HepG2 (cell line): ENCODE measurements around the gene ARFGEF3. TPM values are rescaled to one million over a fixed set of nuclear protein-coding genes. Genes with fewer than 3 reads are reported as not detected.

Experiments used
- ATRX ChIP-seq: sonication (generic); formaldehyde crosslinking; IDR thresholded peaks from 2 replicates; pipeline ENCODE4 v1.4.0; 2020; ENCODE audit warnings: missing genetic modification reagents, borderline replicate concordance
- MEIS1 ChIP-seq: sonication (generic); formaldehyde crosslinking; IDR thresholded peaks from 2 replicates; pipeline ENCODE4 v1.9.0; 2021; ENCODE audit warnings: mild to moderate bottlenecking, missing genetic modification reagents, moderate library complexity, borderline replicate concordance
- MLXIP ChIP-seq: sonication (generic); formaldehyde crosslinking; IDR thresholded peaks from 2 replicates; pipeline ENCODE4 v1.9.0; 2021; ENCODE audit warnings: missing genetic modification reagents, borderline replicate concordance
- SPEN ChIP-seq: sonication (generic); formaldehyde crosslinking; IDR thresholded peaks from 2 replicates; pipeline ENCODE4 v1.5.1; 2020; ENCODE audit warnings: low read depth, mild to moderate bottlenecking, missing genetic modification reagents
- ZBTB38 ChIP-seq: sonication (generic); formaldehyde crosslinking; IDR thresholded peaks from 2 replicates; pipeline ENCODE4 v1.5.1; 2020; ENCODE audit warnings: mild to moderate bottlenecking, missing genetic modification reagents
- ZBTB46 ChIP-seq: sonication (generic); formaldehyde crosslinking; IDR thresholded peaks from 2 replicates; pipeline ENCODE4 v1.4.0; 2020; ENCODE audit warnings: mild to moderate bottlenecking, missing genetic modification reagents, borderline replicate concordance
- polyA plus RNA-seq, 8 experiments: library from polyadenylated mRNA; depleted of rRNA in 3 of 8; stranded (reverse) in 7 of 8; unstranded in 1 of 8; fragments of >200 nt; fragmentation: Illumina TruSeq in 4 of 8; extraction: Trizol in 4 of 8; gene quantifications; 2 replicates each; pipeline versions ENCODE4 v1.2.1 to v1.2.3, GENCODE V29; 2011 to 2016; ENCODE audit warnings: low read depth in 4 of 8, missing spikeins in 1 of 8, mixed read lengths in 1 of 8; ENCODE audit not compliant: insufficient read depth in 1 of 8
- total RNA-seq, 5 experiments: library from RNA; depleted of rRNA; stranded (reverse); fragments of >200 nt; fragmentation: Illumina TruSeq; extraction: Trizol; gene quantifications; 2 replicates each; pipeline ENCODE4 v1.2.3, GENCODE V29; 2016; ENCODE audit warnings: low read depth in 1 of 5
- TF ChIP-seq, protein P1 (sequence below): IDR thresholded peaks from 2 replicates; pipeline ENCODE4 v1.6.1; 2012; ENCODE audit warnings: inconsistent platforms
- TF ChIP-seq, protein P2 (sequence below): sonication (generic); formaldehyde crosslinking; IDR thresholded peaks from 2 replicates; pipeline ENCODE4 v1.5.0; 2020; ENCODE audit warnings: mild to moderate bottlenecking, low read depth, missing genetic modification reagents, borderline replicate concordance
- TF ChIP-seq, protein P3 (sequence below): sonication (generic); formaldehyde crosslinking; IDR thresholded peaks from 2 replicates; pipeline ENCODE4 v1.4.0; 2020; ENCODE audit warnings: mild to moderate bottlenecking, missing genetic modification reagents
- TF ChIP-seq, protein P4 (sequence below): IDR thresholded peaks from 2 replicates; pipeline ENCODE4 v1.6.1; 2012; ENCODE audit warnings: low read depth, low read length, improper control_type of control experiment
- TF ChIP-seq, protein P5 (sequence below): sonication (generic); formaldehyde crosslinking; IDR thresholded peaks from 2 replicates; pipeline ENCODE4 v1.4.0; 2020; ENCODE audit warnings: mild to moderate bottlenecking, missing genetic modification reagents
- TF ChIP-seq, protein P6 (sequence below): IDR thresholded peaks from 2 replicates; pipeline ENCODE4 v1.6.1; 2018; ENCODE audit warnings: missing genetic modification reagents

Gene ARFGEF3
- total and polyA plus RNA-seq, 2 of the 13 experiments (the other 11 are each of a cell fraction or from before 2014, with no cell fraction given), result 0.60 to 2.6 TPM

DNA sequence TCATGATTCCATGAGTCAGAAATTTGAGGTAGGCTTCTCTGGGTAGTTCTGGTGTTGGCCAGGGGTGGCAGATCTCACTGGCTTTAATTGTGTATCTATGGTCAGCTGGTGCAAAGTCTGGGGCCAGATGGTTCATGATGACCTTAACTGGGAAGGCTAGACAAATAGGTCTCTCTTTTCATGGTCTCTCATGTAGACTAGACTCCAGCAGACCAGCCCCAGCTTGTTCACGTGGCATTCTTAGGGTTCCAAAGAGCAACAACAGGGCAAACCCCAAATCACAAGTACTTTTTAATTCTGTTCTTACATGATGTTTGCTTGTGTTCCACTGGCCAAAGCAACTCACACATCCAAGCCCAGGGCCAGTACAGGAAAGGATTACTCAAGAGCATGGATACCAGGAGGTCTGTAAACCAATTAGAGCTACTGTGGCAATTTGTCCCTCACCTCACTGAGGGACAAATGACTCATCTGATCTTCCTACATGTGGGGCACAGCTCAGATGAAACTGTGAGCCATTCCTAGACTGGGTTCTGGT lies 136.1 kb downstream of the ARFGEF3 start (continued):
- TF ChIP-seq, protein P1, sequence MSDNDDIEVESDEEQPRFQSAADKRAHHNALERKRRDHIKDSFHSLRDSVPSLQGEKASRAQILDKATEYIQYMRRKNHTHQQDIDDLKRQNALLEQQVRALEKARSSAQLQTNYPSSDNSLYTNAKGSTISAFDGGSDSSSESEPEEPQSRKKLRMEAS, result 0 out of 2 replicates have a peak, but pooled peaks have one; percentile 9
- no peak for TF ChIP-seq SPEN
- TF ChIP-seq, protein P2, sequence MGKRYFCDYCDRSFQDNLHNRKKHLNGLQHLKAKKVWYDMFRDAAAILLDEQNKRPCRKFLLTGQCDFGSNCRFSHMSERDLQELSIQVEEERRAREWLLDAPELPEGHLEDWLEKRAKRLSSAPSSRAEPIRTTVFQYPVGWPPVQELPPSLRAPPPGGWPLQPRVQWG, result no peak
- TF ChIP-seq ZBTB46, result no peak
- no peak for TF ChIP-seq MEIS1 (CRISPR knock-in tag)
- no peak for TF ChIP-seq ATRX (CRISPR knock-in tag)
- TF ChIP-seq MLXIP (CRISPR knock-in tag), result no peak
- no peak for TF ChIP-seq ZBTB38
- TF ChIP-seq, protein P3, sequence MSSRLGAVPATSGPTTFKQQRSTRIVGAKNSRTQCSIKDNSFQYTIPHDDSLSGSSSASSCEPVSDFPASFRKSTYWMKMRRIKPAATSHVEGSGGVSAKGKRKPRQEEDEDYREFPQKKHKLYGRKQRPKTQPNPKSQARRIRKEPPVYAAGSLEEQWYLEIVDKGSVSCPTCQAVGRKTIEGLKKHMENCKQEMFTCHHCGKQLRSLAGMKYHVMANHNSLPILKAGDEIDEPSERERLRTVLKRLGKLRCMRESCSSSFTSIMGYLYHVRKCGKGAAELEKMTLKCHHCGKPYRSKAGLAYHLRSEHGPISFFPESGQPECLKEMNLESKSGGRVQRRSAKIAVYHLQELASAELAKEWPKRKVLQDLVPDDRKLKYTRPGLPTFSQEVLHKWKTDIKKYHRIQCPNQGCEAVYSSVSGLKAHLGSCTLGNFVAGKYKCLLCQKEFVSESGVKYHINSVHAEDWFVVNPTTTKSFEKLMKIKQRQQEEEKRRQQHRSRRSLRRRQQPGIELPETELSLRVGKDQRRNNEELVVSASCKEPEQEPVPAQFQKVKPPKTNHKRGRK (CRISPR knock-in tag), result no peak
- TF ChIP-seq, protein P4, sequence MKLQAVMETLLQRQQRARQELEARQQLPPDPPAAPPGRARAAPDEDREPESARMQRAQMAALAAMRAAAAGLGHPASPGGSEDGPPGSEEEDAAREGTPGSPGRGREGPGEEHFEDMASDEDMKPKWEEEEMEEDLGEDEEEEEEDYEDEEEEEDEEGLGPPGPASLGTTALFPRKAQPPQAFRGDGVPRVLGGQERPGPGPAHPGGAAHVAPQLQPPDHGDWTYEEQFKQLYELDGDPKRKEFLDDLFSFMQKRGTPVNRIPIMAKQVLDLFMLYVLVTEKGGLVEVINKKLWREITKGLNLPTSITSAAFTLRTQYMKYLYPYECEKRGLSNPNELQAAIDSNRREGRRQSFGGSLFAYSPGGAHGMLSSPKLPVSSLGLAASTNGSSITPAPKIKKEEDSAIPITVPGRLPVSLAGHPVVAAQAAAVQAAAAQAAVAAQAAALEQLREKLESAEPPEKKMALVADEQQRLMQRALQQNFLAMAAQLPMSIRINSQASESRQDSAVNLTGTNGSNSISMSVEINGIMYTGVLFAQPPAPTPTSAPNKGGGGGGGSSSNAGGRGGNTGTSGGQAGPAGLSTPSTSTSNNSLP, result peak; percentile 55
- TF ChIP-seq, protein P5, sequence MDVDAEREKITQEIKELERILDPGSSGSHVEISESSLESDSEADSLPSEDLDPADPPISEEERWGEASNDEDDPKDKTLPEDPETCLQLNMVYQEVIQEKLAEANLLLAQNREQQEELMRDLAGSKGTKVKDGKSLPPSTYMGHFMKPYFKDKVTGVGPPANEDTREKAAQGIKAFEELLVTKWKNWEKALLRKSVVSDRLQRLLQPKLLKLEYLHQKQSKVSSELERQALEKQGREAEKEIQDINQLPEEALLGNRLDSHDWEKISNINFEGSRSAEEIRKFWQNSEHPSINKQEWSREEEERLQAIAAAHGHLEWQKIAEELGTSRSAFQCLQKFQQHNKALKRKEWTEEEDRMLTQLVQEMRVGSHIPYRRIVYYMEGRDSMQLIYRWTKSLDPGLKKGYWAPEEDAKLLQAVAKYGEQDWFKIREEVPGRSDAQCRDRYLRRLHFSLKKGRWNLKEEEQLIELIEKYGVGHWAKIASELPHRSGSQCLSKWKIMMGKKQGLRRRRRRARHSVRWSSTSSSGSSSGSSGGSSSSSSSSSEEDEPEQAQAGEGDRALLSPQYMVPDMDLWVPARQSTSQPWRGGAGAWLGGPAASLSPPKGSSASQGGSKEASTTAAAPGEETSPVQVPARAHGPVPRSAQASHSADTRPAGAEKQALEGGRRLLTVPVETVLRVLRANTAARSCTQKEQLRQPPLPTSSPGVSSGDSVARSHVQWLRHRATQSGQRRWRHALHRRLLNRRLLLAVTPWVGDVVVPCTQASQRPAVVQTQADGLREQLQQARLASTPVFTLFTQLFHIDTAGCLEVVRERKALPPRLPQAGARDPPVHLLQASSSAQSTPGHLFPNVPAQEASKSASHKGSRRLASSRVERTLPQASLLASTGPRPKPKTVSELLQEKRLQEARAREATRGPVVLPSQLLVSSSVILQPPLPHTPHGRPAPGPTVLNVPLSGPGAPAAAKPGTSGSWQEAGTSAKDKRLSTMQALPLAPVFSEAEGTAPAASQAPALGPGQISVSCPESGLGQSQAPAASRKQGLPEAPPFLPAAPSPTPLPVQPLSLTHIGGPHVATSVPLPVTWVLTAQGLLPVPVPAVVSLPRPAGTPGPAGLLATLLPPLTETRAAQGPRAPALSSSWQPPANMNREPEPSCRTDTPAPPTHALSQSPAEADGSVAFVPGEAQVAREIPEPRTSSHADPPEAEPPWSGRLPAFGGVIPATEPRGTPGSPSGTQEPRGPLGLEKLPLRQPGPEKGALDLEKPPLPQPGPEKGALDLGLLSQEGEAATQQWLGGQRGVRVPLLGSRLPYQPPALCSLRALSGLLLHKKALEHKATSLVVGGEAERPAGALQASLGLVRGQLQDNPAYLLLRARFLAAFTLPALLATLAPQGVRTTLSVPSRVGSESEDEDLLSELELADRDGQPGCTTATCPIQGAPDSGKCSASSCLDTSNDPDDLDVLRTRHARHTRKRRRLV (CRISPR knock-in tag), result no peak
- TF ChIP-seq, protein P6, sequence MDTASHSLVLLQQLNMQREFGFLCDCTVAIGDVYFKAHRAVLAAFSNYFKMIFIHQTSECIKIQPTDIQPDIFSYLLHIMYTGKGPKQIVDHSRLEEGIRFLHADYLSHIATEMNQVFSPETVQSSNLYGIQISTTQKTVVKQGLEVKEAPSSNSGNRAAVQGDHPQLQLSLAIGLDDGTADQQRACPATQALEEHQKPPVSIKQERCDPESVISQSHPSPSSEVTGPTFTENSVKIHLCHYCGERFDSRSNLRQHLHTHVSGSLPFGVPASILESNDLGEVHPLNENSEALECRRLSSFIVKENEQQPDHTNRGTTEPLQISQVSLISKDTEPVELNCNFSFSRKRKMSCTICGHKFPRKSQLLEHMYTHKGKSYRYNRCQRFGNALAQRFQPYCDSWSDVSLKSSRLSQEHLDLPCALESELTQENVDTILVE (CRISPR knock-in tag), result no peak
